HCT116 (cell line): Measurements from ENCODE around the gene CNTNAP2.

Experiments used
- ATF3 ChIP-seq: IDR thresholded peaks from 2 replicates; pipeline ENCODE4 v1.6.1; 2012
- CBX3 ChIP-seq: IDR thresholded peaks from 2 replicates; pipeline ENCODE4 v1.6.1; 2012; ENCODE audit warnings: low read depth
- CEBPB ChIP-seq: IDR thresholded peaks from 2 replicates; pipeline ENCODE4 v1.6.1; 2012; ENCODE audit warnings: low read depth
- CTCF ChIP-seq, 3 experiments: fragments of 200-600 bp in 1 of 3; sonication (generic) in 1 of 3; IDR thresholded peaks in 2 of 3; conservative IDR thresholded peaks in 1 of 3; 2 replicates each; pipeline ENCODE4 v1.5.1; 2012 to 2017; ENCODE audit warnings: low read depth in 2 of 3, low read length in 2 of 3, antibody characterized with exemption in 1 of 3, borderline replicate concordance in 1 of 3, control low read depth in 1 of 3, mild to moderate bottlenecking in 1 of 3, mixed read lengths in 1 of 3, mixed run types in 1 of 3, moderate library complexity in 1 of 3; ENCODE audit not compliant: insufficient read depth in 1 of 3
- ELF1 ChIP-seq: IDR thresholded peaks from 2 replicates; pipeline ENCODE4 v1.6.1; 2012; ENCODE audit warnings: low read depth, borderline replicate concordance
- EZH2 ChIP-seq: fragments of 200-600 bp; sonication (generic); IDR thresholded peaks from 2 replicates; pipeline ENCODE4 v1.6.1; 2017; ENCODE audit warnings: antibody characterized with exemption, mixed run types
- MAX ChIP-seq: IDR thresholded peaks from 2 replicates; pipeline ENCODE4 v1.6.1; 2012
- POLR2A ChIP-seq: IDR thresholded peaks from 2 replicates; pipeline ENCODE4 v1.7.0; 2011; ENCODE audit warnings: borderline replicate concordance; ENCODE audit not compliant: insufficient read depth, insufficient read length; ENCODE audit errors: extremely low read depth
- POLR2AphosphoS5 ChIP-seq: IDR thresholded peaks from 2 replicates; pipeline ENCODE4 v1.6.1; 2011; ENCODE audit warnings: mild to moderate bottlenecking, low read depth, low read length, moderate library complexity
- RAD21 ChIP-seq: IDR thresholded peaks from 2 replicates; pipeline ENCODE4 v1.6.1; 2012; ENCODE audit warnings: low read depth, mild to moderate bottlenecking
- SIN3A ChIP-seq: IDR thresholded peaks from 2 replicates; pipeline ENCODE4 v1.6.1; 2012; ENCODE audit warnings: low read depth
- SRF ChIP-seq: IDR thresholded peaks from 2 replicates; pipeline ENCODE4 v1.6.1; 2012; ENCODE audit warnings: low read depth
- YY1 ChIP-seq: IDR thresholded peaks from 2 replicates; pipeline ENCODE4 v1.6.1; 2011; ENCODE audit warnings: low read length, low read depth, moderate library complexity, mild to moderate bottlenecking; ENCODE audit not compliant: insufficient replicate concordance; ENCODE audit errors: extremely low read depth
- ZFX ChIP-seq: fragments of 450-650 bp; IDR thresholded peaks from 2 replicates; pipeline ENCODE4 v1.6.1; 2017

- TF ChIP-seq MAX = no peak
- no peak for TF ChIP-seq SRF
- no peak for TF ChIP-seq CTCF (IDR thresholded peaks at IDR 0.05 in 2 of 3, conservative IDR thresholded peaks at IDR 0.05 in 1 of 3; ENCODE audit: borderline replicate concordance in 1 of 3, insufficient read depth in 1 of 3, low read depth in 2 of 3, low read length in 2 of 3)
- no peak for TF ChIP-seq POLR2A
- TF ChIP-seq EZH2 = no peak
- TF ChIP-seq ATF3 = no peak
- no peak for TF ChIP-seq RAD21
- TF ChIP-seq POLR2AphosphoS5 = no peak
- no peak for TF ChIP-seq YY1
- no peak for TF ChIP-seq ZFX
- TF ChIP-seq SIN3A = no peak
- TF ChIP-seq CEBPB = no peak
- TF ChIP-seq CBX3 = no peak
- no peak for TF ChIP-seq ELF1
Measured at GRCh38 chr7:148265896-148266295, 2149.3 kb downstream of the CNTNAP2 start.
